ENCODE measurements around the gene B4GALNT3.

- TF ChIP-seq CTCF (conservative IDR thresholded peaks at IDR 0.05; ENCODE audit: low read depth in 2 of 2) (no peak), POLR2AphosphoS5 (IDR thresholded peaks at IDR 0.05; ENCODE audit: low read depth) (no peak), NANOG (IDR thresholded peaks at IDR 0.05; ENCODE audit: borderline replicate concordance) (no peak), CREB1 (CRISPR knock-in tag; IDR thresholded peaks at IDR 0.05; ENCODE audit: low read depth) (no peak), EZH2 (IDR thresholded peaks at IDR 0.05; ENCODE audit: low read depth, unreplicated experiment) (no peak), ZNF114 (CRISPR knock-in tag; IDR thresholded peaks at IDR 0.05) (no peak), STAT1 (IDR thresholded peaks at IDR 0.05; ENCODE audit: unreplicated experiment) (no peak), ZNF331 (CRISPR knock-in tag; IDR thresholded peaks at IDR 0.05; ENCODE audit: low read depth) (no peak), JUNB (IDR thresholded peaks at IDR 0.05; ENCODE audit: unreplicated experiment) (no peak), EZH2phosphoT487 (IDR thresholded peaks at IDR 0.05; ENCODE audit: unreplicated experiment) (no peak), ZNF462 (CRISPR knock-in tag; IDR thresholded peaks at IDR 0.05) (no peak)
- TF ChIP-seq, protein P1, sequence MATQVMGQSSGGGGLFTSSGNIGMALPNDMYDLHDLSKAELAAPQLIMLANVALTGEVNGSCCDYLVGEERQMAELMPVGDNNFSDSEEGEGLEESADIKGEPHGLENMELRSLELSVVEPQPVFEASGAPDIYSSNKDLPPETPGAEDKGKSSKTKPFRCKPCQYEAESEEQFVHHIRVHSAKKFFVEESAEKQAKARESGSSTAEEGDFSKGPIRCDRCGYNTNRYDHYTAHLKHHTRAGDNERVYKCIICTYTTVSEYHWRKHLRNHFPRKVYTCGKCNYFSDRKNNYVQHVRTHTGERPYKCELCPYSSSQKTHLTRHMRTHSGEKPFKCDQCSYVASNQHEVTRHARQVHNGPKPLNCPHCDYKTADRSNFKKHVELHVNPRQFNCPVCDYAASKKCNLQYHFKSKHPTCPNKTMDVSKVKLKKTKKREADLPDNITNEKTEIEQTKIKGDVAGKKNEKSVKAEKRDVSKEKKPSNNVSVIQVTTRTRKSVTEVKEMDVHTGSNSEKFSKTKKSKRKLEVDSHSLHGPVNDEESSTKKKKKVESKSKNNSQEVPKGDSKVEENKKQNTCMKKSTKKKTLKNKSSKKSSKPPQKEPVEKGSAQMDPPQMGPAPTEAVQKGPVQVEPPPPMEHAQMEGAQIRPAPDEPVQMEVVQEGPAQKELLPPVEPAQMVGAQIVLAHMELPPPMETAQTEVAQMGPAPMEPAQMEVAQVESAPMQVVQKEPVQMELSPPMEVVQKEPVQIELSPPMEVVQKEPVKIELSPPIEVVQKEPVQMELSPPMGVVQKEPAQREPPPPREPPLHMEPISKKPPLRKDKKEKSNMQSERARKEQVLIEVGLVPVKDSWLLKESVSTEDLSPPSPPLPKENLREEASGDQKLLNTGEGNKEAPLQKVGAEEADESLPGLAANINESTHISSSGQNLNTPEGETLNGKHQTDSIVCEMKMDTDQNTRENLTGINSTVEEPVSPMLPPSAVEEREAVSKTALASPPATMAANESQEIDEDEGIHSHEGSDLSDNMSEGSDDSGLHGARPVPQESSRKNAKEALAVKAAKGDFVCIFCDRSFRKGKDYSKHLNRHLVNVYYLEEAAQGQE (IDR thresholded peaks at IDR 0.05; ENCODE audit: unreplicated experiment), result no peak
These were observed 102.3 kb downstream of the B4GALNT3 start for GRCh38 chr12:561908-562593.
